Ramos (cell line): ENCODE data around the gene ADARB2.
"Not testable (repeated sequence)": the region's sequence is repeated elsewhere in the genome, so short reads cannot be mapped to it uniquely, and the experiment has no call there.

Experiments
- in situ Hi-C: fragments of 300-500 bp; cut with MboI; formaldehyde crosslinking; loops from one replicate; pipeline ENCODE4 v1.14.3; 2022; ENCODE audit warnings: low sequenced_read_pairs; ENCODE audit not compliant: unreplicated experiment

ADARB2 gene

DNA sequence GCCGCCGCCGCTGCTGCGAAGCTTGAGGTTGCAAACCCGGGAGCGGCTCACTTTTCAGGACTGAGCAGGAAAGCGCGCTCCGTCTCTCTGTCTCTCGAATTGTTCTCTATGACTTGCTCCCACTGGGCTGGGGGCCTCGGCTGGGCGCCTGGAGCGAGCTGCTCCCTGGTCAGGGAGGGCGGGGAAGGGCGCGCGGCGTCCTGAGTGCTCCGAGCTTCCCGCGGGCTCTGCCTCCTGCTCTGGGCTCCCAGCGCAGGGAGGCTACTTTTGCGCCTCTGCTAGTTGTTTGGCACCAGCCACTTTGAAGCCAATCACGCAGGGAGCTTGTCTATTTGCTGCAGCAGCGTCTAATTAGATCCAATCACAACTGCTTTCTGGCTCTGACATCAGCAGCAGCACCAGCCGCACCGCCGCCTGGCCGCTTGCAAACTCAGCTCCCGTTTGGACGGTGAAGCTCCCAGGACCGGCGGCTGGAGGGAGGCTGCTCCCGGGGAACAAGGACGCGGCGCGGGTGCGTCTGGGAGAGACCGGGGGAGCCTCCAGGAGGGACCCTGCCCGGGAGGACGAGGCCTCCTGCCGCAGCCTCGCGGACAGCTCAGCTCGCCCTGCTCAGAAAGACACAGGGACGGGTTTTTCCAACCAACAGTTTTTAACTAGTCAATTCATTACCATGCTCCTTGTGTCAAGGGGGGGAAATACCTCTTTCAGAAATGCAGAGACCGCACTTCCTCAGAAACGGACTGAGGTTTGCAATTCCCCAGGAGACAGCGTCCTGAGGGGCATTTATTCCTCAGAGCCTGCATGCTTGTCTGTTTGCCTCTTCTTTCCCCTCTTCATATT is at the start of gene ADARB2:
TSS of gene ADARB2 (minus strand) at position 304 of the 840 bp plus-strand sequence.
- in situ Hi-C loops, result no loop called here

DNA sequence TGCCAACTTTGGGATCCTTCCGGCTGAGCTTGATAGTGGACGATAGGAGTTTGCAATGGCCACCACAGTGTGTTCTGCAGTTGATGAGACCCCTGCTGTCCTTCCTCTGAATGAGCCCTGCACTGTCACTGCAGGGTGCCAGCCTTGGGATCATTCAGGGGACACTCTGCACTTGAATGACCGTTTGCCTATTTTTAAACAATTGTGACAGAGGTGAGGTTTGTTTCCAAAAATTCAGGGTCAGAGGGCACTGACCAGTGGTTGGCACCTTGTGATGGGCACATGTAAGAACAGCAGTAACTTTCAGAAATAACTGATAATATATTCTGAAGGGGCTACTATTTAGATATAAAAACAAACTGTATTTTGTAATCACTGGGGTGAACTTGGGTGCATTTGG is 48.5 kb upstream of the ADARB2 start:
- in situ Hi-C loops, result no loop called here

DNA sequence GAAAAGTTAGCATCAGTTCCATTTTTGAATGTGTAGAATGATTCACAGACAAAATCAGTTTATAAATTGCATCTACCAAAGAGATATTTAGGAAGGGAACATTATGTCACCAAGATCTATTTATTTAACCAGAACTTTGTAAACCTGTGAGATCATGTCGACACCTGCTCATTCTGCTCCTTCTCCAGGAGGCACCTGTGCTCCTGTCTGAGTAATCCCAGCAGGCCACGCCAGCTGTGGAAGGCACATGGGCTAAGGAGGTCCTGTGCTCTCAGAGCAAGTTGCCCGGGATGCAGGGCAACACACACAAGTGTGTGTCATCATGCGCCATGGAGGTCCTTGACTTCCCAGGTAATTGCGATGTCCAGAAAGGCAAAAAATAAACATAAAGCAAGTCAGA is 45.5 kb upstream of the ADARB2 start:
- in situ Hi-C loops, result no loop called here

DNA sequence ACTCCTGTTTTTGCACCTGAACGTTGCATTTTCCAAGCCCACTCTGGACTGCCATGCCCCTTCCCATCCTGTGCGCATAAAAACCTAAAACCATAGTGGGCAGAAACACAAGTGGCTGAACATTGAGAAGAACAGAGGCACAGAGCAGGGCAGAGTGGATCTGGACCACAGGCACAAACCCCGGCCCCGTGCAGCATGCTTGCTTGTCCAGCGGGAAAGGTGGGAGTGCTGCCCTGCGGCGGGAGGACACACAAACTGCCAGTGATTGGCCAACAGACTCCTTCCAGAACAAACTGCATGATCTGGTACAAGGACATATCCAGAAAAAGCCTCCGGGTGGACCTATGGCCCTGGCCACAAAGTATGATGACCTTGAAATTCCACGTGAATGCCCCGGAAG is 42.5 kb upstream of the ADARB2 start:
- in situ Hi-C loops, result no loop called here

DNA sequence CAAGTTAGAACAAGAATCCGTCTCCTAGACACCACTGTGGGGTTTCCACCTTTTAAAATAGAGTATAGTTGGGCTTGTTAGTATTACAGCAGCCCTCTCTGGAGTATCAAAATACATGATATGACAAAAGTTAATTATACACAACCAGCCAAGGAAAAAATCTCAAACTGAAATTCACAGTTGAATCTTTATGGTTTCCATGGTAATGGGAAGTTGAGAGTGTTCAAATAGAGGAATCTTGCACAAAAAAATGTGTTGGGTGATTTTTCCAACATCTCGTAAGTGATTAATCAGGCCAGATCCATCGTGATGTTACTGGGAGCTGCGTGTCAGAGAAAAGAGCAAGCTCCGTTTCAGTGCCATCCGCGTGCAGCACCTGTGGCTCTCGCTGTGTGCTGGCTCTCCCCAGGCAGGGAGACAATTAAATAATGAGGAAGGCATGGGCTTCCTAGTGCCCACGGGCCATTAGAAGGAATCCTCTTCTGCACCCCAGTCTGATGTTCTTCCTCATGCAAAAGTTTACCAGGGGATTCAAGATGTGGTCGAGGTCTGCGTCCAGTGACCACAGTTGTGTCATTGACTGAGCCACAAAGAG is 41.1 kb upstream of the ADARB2 start:
- in situ Hi-C loops, result no loop called here

DNA sequence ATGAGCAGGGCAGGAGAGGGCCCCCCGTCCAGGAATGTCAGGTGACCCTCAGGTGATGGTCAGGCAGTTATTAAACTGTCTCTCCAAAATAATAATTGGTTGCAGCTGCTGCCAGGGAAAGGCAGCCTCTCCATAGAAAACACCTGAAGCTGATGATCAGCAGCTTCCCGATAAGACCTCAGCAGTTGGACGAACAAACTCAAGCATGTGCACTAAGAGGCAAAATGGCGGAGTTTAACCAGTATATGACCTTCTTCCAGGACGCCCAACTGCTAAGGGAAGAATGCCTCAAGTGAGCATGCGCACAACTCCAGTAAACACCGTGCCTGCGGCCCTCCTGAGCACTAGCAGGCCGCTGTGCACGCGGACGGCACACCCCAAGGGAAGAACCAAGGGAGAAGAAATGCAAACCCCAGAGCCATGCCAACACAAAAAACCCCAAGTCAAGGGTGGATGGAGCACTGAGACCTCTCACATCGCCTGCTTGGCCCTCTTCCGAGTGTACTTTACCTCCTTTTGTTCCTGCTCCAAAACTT is 38.9 kb upstream of the ADARB2 start:
- in situ Hi-C loops, result no loop called here

DNA sequence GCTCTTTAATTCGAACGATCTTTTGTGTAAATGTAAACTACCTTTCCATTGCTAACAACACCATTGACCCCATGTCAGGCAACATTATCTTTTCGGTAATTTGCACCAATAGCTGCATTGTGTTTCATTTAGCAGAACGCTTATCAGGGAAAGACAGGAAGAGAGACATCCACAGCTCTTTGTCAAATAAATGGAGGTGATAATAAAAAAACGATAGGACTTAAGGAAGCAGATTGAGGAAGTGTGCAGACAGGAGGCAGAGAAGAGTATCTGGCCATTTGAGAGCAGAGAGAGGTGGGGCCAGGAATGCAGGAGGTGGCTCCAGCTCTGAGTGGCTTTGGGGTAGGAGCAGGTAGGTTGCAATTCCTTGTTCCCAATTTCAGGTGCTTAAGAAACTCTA is 37.5 kb upstream of the ADARB2 start:
- in situ Hi-C loops, result no loop called here

DNA sequence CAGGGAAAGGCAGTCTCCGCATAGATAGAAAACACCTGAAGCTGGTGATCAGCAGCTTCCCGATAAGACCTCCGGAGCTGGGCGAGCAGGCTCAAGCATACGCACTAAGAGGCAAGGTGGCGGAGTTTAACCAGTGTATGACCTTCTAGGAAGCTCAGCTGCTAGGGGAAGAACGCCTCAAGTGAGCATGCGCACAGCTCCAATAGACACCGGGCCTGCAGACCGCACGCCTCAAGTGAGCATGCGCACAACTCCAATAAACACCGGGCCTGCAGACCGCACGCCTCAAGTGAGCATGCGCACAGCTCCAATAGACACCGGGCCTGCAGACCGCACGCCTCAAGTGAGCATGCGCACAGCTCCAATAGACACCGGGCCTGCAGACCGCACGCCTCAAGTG is 35.9 kb upstream of the ADARB2 start:
- in situ Hi-C loops, result not testable (repeated sequence)

DNA sequence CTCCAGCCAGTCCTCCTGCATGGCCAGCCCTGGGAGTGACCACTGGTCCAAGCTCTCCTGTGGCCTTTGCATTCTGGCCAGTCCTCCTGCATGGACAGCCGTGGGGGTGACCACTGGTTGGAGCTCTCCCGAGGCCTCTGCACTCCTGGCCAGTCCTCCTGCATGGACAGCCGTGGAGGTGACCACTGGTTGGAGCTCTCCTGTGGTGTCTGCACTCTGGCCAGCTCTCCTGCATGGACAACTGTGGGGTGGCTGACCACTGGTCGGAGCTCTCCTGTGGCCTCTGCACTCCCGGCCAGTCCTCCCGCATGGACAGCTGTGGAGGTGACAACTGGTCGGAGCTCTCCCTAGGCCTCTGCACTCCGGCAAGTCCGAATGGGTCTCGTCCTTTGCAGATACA is 28.7 kb upstream of the ADARB2 start:
- in situ Hi-C loops, result no loop called here

DNA sequence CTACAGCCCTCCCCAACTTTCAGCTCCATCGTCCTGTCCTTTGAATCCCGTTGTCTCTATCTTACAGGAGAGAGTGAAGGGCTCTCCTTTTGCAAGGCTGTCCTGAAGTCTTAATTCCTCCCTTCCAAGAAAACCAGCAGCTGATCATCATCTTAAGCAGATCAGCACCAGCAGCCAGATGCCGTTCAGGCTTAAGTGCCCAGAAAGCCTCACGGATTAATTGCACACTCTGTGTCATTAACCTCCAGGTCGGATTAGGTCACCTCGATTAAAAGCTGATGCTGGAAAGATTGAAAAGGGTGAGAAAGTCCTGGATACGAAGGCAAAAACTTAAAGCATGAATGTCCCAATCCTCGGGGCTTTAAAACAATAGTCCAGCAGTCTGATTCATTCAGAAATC is 24.8 kb upstream of the ADARB2 start:
- in situ Hi-C loops, result no loop called here

DNA sequence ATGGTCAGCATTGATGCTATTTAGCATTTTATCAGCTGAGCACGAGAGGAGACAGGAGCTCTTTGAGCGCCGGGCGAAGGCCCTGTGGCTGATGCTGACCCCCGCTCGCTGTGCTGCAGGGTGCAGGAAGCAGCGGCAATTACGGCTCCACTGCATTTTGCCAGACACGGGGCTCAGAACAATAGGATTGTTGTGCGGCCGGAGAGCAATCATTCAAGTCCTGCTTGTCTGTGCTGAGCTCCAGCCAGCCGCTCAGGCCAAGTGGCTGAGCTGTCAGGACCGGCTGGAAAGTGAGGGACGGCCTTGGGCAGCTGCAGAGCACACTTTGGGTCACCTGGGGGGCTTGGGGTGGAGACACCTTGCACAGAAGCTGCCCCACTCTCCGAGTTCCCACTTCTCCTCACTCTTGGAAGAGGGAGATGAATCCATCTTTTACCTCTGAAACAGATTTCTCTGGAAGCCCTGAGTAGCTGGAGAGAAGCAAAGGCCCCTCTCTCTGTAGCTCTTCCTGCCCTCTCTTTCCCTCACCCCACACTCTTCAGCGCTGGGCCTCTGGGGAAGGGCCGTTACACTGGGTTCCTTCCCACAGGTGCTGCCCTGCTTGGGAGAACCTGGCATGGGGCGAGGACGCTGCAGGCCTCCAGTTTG is 17.3 kb upstream of the ADARB2 start:
- in situ Hi-C loops, result no loop called here

DNA sequence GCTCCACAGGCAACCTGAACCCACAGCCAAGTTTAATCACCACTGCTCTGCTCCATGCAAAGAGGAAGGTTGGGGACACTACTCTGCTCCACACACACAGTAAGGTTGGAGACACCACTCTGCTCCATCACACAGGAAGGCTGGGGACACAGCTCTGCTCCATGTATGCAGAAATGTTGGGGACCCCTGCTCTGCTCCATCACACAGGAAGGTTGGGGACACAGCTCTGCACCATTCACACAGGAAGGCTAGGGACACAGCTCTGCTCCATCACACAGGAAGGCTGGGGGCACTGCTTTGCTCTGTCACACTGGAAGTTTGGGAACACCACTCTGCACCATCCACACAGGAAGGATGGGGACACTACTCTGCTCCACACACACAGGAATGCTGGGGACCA is 14.8 kb upstream of the ADARB2 start:
- in situ Hi-C loops, result no loop called here

DNA sequence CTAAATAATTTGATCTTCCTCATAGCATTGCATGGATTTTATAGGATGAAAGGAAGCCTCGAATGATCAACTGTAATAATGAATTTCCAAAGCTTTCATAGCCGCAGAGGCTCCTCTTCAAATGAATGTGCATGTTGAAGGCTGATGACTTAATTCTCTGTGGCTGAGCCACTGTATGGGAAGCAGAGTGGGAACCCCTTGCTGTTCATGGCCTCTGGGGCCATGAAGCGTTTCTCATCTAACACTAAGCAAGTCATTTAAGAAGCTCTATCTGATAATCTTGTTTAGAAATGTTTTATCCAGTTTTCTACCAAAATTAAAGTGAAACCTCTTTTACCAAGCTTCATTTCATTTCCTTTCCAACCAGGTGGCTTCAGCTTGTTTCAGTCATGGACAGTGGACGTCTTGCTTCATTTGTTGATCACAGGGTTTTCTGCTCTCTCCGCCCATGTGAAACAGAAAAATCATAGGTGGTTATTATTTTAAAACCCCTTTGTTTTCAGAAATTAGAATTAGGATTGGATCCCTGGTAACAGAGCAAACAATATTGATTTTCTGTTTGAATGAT is 10.3 kb upstream of the ADARB2 start:
- in situ Hi-C loops, result no loop called here

DNA sequence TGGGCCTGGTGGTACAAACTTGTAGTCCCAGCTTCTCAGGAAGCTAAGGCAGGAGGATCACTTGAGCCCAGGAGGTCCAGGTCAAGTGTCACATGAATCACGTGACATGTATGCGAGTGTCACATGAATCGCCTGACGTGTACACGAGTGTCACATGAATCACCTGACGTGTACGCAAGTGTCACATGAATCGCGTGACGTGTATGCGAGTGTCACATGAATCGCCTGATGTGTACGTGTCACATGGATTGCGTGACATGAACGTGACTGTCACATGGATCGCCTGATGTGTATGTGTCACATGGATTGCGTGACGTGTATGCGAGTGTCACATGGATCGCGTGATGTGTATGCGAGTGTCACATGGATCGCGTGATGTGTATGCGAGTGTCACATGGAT is 9.5 kb upstream of the ADARB2 start:
- in situ Hi-C loops, result no loop called here

DNA sequence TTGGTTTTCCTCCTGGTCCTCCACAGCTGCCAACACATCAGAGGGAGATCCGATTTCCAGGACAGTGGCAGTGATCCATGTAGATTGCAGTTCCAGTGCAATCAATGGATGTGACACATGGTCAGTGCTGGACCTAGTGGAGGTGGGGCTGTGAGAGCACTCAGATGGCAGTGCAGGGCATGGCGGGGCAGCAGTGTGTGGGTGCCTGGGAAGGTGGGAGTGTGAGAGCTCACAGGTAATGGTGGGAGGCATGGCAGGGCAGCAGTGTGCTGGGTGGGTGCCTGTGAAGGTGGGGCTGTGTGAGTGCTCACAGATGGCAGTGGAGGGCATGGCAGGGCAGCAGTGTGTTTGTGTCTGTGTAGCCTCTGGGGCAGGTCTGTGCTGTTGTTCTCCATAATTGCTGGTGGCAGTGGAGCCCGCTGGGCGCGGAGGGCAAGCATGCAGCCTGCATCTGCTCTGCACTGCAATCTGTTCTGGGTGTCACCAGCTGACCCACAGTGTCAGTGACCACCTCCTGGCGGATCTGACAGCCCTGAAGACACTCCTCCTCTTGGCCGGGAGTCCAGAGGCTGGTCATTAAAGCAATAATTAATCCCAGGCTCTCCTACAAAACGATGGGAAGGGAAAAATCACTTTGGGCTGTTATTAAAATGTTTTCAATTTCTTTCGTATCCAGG is 8.6 kb upstream of the ADARB2 start:
- in situ Hi-C loops, result no loop called here

DNA sequence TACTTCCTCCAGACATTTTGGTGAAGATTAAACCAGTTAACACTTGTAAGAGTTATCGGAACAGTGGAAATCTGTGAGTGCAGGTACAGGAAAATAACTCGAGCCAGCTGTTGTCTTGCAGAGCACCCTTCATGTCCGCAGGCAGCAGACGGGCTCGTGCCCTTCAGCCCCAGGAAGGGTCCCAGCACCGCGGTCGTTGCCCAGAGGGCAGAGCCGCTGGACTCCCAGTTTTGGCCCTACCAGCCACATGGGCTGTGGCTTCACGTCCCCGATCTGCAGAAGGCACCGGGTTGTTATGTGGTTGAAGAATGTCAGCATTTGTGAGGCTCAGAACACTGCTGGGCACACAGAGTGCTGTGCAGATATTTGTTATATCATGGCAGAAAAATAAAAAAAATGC is 7.2 kb upstream of the ADARB2 start:
- in situ Hi-C loops, result no loop called here

DNA sequence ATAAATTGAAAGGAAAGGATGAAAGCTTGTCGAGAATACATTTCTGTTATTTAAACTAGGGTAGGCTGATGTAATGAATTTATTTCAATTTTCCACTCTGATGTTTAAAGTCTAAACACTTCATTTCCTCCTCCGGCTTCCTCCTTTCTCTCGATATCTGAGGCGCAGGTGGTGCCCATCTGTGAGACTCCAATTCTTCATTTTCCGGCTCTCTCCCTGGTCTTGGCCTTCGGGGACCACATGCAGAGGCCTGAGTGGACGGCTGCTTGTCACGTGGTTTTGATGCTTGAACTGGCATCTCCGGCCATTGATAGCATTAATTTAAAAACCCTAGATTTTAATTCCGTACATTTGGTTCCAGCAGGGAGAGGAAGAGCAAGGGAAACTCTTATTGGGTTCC is 5.8 kb upstream of the ADARB2 start:
- in situ Hi-C loops, result no loop called here

DNA sequence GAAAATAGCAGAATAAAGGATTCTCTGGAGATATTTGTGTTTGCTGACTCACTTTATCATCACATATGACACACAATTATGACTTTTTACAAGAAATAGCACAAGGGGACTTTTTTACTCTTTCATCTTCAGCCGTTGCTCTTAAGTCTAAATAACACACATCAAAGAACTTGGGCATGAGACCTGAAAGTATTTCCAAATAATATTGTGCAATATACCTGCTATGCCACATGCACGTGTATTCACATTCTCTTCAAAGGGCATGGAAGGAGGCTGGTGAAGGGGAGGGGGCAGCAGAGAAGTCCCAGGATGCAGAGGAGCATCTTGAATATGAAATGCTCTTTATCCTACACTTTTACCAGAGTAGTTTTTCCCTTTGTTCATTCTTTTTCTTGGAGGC is 4.1 kb upstream of the ADARB2 start:
- in situ Hi-C loops, result no loop called here

DNA sequence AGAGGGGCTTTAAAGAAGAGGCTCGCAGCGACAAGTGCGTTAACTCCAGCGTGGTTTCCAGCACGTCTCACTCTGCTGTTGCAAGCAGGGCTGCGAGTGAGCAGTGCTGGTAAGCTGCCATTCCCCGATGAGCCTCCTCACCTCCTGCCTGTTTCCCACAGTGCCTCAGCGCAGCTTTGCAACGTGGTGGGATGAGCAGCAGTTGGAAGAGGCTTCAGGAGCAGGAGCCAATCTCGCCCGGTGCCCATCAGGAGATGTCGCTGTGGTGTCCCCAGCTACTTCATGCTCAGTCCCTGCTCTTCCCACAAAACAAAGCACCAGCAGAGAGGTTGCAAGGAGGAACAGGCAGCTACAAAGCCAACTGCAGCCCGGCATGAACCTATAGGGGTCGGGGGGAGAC is 2.4 kb upstream of the ADARB2 start:
- in situ Hi-C loops, result no loop called here

DNA sequence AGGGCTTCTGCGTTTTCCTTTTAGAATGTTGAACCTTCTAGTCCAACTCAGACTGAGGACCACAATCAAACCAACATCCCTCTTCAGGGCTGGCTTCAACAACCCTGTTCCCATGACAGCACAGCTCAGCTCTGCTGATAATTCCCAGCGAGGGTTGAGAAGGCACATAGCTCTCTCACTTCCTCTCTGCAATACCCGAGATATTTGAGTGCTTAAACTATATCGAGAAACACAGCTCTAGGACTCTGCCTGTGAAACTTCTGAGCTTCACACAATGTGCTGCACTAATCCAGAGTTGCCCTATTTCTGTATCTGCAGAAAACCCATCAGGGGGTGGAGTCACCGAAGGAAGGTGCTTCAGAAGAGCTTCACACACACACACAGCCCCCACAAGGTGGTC is 1.6 kb upstream of the ADARB2 start:
- in situ Hi-C loops, result no loop called here

DNA sequence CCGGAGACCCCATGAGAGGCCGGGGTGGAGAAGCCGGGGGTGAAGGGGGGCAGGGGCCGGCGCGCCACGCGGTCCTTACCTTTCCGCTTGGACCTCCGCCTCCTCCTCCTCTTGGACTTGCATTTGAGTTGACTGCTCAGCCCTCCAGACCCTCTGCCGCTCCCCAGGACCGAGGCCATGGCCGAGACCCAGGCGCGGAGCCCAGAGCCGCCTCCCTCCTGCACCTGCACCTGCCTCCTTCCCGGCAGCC is 428 bp downstream of the ADARB2 start:
- in situ Hi-C loops, result no loop called here
